Measurements from ENCODE around the gene PLVAP.

GRCh38 chr19:17415121-17415520, 38.0 kb upstream of the PLVAP start:
- TF ChIP-seq CTCF (IDR thresholded peaks at IDR 0.05): no peak
- TF ChIP-seq POLR2A (IDR thresholded peaks at IDR 0.05): no peak
- no peak for TF ChIP-seq EP300 (IDR thresholded peaks at IDR 0.05)
- no peak for TF ChIP-seq POLR2AphosphoS5 (IDR thresholded peaks at IDR 0.05)

All from stomach (tissue), 4 donors.